Testis (tissue), 3 donors: Measurements from ENCODE around the gene RTL9. TPM values are rescaled to one million over a fixed set of nuclear protein-coding genes. Genes with fewer than 3 reads are reported as not detected.

ENCODE experiments used
- DNase-seq: peaks from one replicate; pipeline ENCODE4 v3.0.0-alpha.2; 2019
- H3K27ac ChIP-seq, 2 donors: fragments of 200-600 bp; sonication (generic); one replicate each; pipeline ENCODE4 v1.5.1; 2019
- H3K27me3 ChIP-seq: fragments of 200-600 bp; sonication (generic); one replicate; pipeline ENCODE4 v1.5.1; 2019
- H3K36me3 ChIP-seq: fragments of 200-600 bp; sonication (generic); one replicate; pipeline ENCODE4 v1.5.1; 2017; ENCODE audit warnings: low read depth; ENCODE audit errors: missing control alignments
- H3K4me1 ChIP-seq: fragments of 200-600 bp; sonication (generic); one replicate; pipeline ENCODE4 v1.5.1; 2019
- H3K4me3 ChIP-seq, 2 donors: fragments of 200-600 bp; sonication (generic); one replicate each; pipeline ENCODE4 v1.5.1; 2017 to 2019
- H3K9me3 ChIP-seq: fragments of 200-600 bp; sonication (generic); one replicate; pipeline ENCODE4 v1.5.1; 2017
- POLR2A ChIP-seq: fragments of 450-650 bp; IDR thresholded peaks from one replicate; pipeline ENCODE4 v1.6.1; 2017; ENCODE audit warnings: antibody characterized with exemption, mild to moderate bottlenecking, moderate library complexity
- WGBS, 2 donors: methylation state at CpG; one replicate each; pipeline ENCODE4 v1.1.5; 2018; 5-methylcytosine and 5-hydroxymethylcytosine counted together
- intact Hi-C: fragments of 100-400 bp; cut with DNase I; formaldehyde crosslinking; loops from one replicate; pipeline ENCODE4 v1.15.1; 2023; ENCODE audit warnings: low total_unique reads
- polyA plus RNA-seq: library from polyadenylated mRNA; stranded (reverse); fragments of 350-450 nt; fragmentation: Illumina TruSeq; extraction: RNeasy Lipid Tissue Mini Kit (QIAGEN cat#74804); gene quantifications from one replicate; pipeline ENCODE4 v1.2.3, GENCODE V29; 2014; ENCODE audit warnings: low read depth, low replicate concordance; ENCODE audit not compliant: insufficient read depth
- total RNA-seq, 2 donors: library from RNA; depleted of rRNA; stranded (reverse); fragments of >200 nt; gene quantifications; one replicate each; pipeline ENCODE4 v1.2.3, GENCODE V29; 2016
- TF ChIP-seq, protein P1 (sequence below), 3 experiments: fragments of 450-650 bp in 2 of 3; fragments of 200-600 bp in 1 of 3; sonication (generic) in 1 of 3; IDR thresholded peaks; one replicate each; pipeline ENCODE4 v1.5.1; 2016 to 2019; ENCODE audit warnings: antibody characterized with exemption in 3 of 3, mild to moderate bottlenecking in 2 of 3, moderate library complexity in 1 of 3

Gene RTL9
- total and polyA plus RNA-seq, 3 donors from 2014 or later: 27.1 to 94.4 (median 66.6) TPM

DNA sequence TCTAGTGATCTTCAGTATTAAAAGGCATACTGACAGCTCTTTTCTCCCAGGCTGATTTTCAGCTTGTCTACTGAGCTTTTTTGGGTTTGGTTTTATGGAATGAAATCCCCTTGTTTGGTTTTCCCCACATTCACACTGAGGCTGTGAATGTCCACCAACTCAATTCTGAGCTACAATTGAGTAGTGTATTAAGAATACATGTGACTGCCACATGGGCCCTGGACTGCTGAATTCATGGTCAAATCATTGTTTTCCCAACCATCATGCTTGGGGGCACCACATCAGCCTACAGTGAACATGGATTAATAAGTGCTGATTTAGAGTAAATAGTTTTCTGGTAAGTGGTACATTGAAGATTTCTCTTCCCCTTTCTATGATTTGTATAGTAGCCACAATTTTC lies 32.4 kb downstream of the RTL9 start:
- Histone ChIP-seq H3K4me3 (no peak overlapping the region), H3K27ac (no peak overlapping the region), H3K36me3 (no peaks in the 10 kb centered on the region), H3K4me1 (peaks cover 12% of the 10 kb centered on the region), H3K9me3 (no peaks in the 10 kb centered on the region), H3K27me3 (no peaks in the 10 kb centered on the region)
- intact Hi-C loops: no loop called here
- TF ChIP-seq, protein P1, sequence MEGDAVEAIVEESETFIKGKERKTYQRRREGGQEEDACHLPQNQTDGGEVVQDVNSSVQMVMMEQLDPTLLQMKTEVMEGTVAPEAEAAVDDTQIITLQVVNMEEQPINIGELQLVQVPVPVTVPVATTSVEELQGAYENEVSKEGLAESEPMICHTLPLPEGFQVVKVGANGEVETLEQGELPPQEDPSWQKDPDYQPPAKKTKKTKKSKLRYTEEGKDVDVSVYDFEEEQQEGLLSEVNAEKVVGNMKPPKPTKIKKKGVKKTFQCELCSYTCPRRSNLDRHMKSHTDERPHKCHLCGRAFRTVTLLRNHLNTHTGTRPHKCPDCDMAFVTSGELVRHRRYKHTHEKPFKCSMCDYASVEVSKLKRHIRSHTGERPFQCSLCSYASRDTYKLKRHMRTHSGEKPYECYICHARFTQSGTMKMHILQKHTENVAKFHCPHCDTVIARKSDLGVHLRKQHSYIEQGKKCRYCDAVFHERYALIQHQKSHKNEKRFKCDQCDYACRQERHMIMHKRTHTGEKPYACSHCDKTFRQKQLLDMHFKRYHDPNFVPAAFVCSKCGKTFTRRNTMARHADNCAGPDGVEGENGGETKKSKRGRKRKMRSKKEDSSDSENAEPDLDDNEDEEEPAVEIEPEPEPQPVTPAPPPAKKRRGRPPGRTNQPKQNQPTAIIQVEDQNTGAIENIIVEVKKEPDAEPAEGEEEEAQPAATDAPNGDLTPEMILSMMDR (IDR thresholded peaks at IDR 0.05): no peak
- no peak for TF ChIP-seq POLR2A
- DNase-seq: no peak

DNA sequence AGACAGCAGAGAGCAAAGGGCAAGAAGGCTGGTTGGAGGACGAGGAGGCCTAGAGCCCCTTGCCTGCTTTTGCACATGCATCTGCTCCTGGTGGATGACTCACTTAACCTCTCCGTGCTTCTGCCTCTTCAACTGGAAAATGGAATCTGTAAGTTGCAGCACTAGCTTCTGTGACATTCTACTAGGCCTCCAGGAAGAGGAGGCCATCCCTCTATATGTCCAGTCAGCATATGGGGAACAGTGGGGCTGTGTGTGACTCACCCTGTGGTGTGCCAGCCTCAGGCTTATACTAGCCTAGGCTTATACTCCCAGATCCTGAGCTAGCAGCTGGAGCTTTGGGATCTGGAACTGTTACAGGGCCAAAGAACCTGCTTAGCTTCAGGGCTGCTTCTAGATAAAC lies 36.0 kb downstream of the RTL9 start:
- WGBS, 2 donors: 22 to 27% methylated on average over 2 of the region's 2 CpGs
- Histone ChIP-seq H3K9me3 (no peaks in the 10 kb centered on the region), H3K4me3 (no peak overlapping the region), H3K27me3 (no peaks in the 10 kb centered on the region), H3K27ac (peak overlapping the region in 1 of 2 donors; percentile 19), H3K36me3 (no peaks in the 10 kb centered on the region), H3K4me1 (peaks cover 12% of the 10 kb centered on the region)
- intact Hi-C loops: no loop called here
- TF ChIP-seq POLR2A: no peak
- TF ChIP-seq, protein P1 (IDR thresholded peaks at IDR 0.05): no peak
- DNase-seq: no peak

DNA sequence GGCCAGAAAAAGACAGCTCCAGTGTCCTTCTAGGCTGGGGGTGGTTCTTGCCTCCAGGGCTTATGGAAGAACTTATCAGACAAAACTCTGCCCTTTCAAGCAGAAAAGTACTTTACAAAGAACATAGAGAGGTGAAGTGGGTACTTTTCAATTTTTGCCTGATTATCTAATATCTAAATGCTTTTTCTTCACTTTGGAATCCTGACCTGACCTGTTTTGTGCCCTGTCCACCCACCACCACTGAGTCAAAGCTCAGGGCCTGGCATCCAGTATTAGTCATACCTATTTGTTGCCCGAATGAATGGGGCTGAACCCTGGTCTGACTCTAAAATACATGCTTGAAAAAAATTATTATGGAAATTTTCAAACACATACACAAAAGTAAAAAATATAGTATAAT lies 37.2 kb downstream of the RTL9 start:
- Histone ChIP-seq H3K27ac (no peak overlapping the region), H3K27me3 (no peaks in the 10 kb centered on the region), H3K4me1 (peaks cover 12% of the 10 kb centered on the region), H3K36me3 (no peaks in the 10 kb centered on the region), H3K4me3 (no peak overlapping the region), H3K9me3 (no peaks in the 10 kb centered on the region)
- no peak for DNase-seq
- TF ChIP-seq POLR2A: no peak
- TF ChIP-seq, protein P1 (IDR thresholded peaks at IDR 0.05): no peak
- intact Hi-C loops: no loop called here
- WGBS, 2 donors: 89 to 92% methylated on average over 1 of the region's 1 CpG

DNA sequence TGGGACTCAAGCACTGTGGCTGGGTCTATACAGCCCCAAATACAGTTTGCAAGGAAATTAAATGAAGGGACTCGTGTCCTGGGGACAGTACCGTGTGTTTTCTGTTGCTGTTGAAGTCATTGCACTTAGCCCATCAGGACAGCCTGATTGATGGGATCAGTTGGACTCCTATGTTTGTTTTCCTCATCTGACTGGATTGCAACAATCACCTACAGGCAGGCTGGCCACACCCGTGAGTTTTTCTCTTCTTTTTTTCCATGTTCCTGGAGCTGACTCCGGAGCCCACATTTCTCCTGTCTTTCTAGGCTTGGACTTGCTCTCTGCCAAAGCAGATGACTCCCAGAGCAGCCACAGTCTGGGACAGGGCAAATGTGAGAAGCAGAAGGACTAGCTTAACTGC lies 38.1 kb downstream of the RTL9 start:
- no peak overlapping the region for H3K27ac ChIP-seq
- H3K36me3 ChIP-seq: no peaks in the 10 kb centered on the region
- H3K9me3 ChIP-seq: no peaks in the 10 kb centered on the region
- TF ChIP-seq POLR2A: no peak
- TF ChIP-seq, protein P1 (IDR thresholded peaks at IDR 0.05): no peak
- no peak for DNase-seq
- H3K4me3 ChIP-seq: no peak overlapping the region
- peaks cover 12% of the 10 kb centered on the region for H3K4me1 ChIP-seq
- H3K27me3 ChIP-seq: no peaks in the 10 kb centered on the region
- intact Hi-C loops: no loop called here
- 48 to 80% methylated on average over 1 to 4 of the region's 4 CpGs for WGBS, 2 donors

DNA sequence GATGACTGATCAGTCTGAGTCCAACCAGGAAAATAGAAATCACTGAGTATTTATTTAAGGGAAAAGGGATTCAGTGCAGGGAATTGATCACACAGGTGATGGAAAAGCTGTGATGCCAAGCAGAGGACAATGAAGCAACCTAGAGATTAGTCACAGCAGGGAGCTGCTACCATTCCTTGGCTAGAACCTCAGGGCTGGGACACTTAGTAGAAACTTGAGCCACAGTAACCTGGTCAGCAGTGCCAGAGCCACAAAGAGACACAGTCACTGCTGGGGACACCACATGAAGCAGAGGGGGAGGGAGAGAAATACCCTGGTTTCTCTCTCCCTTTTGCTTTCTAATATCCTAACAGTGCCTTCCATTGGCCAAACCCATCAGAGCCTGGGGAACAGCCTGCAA lies 38.7 kb downstream of the RTL9 start:
- H3K4me1 ChIP-seq: peaks cover 12% of the 10 kb centered on the region
- H3K27ac ChIP-seq: no peak overlapping the region
- no peaks in the 10 kb centered on the region for H3K27me3 ChIP-seq
- no peaks in the 10 kb centered on the region for H3K36me3 ChIP-seq
- TF ChIP-seq POLR2A: no peak
- TF ChIP-seq, protein P1 (IDR thresholded peaks at IDR 0.05): no peak
- no peak overlapping the region for H3K4me3 ChIP-seq
- intact Hi-C loops: no loop called here
- DNase-seq: no peak
- no peaks in the 10 kb centered on the region for H3K9me3 ChIP-seq
